H1 (cell line): ENCODE results near the gene NCOA5. TPM values are rescaled to one million over a fixed set of nuclear protein-coding genes. Genes with fewer than 3 reads are reported as not detected.

Source experiments
- CTCF ChIA-PET: fragments of 300-600 bp; sonication (Branson Sonifier 250); formaldehyde crosslinking; loops from one replicate; lab custom pipeline; 2021; ENCODE audit not compliant: partially characterized antibody; lab: Charles Lee
- POLR2A ChIA-PET: fragments of 300-600 bp; sonication (Branson Sonifier 250); formaldehyde crosslinking; loops from one replicate; lab custom pipeline; 2021; ENCODE audit warnings: inconsistent platforms; ENCODE audit not compliant: partially characterized antibody; lab: Charles Lee
- DNase-seq, 2 experiments: peaks; one replicate each; pipeline versions ENCODE4 v3.0.0 to v3.0.0-alpha.2; 2010 to 2022; ENCODE audit warnings: low spot score in 2 of 2, low read depth in 1 of 2, mixed read lengths in 1 of 2
- FAIRE-seq: peaks from 2 replicates; lab custom pipeline; 2011; peaks lifted over from hg19 to GRCh38; lab: Jason Lieb, UNC
- H2AFZ ChIP-seq: 2 replicates; pipeline ENCODE4 v1.8.1; 2012; ENCODE audit warnings: low read length, inconsistent platforms
- H2AK5ac ChIP-seq: 2 replicates; pipeline ENCODE4 v1.6.1; 2013; ENCODE audit warnings: low read depth, low read length
- H2BK120ac ChIP-seq: replicated peaks from 2 replicates; pipeline ENCODE3; 2013; ENCODE audit warnings: low read depth, low read length, inconsistent platforms
- H2BK12ac ChIP-seq: 2 replicates; pipeline ENCODE4 v1.6.1; 2013; ENCODE audit warnings: low read depth, low read length
- H2BK15ac ChIP-seq: 2 replicates; pipeline ENCODE4 v1.6.1; 2013; ENCODE audit warnings: low read length
- H2BK20ac ChIP-seq: 2 replicates; pipeline ENCODE4 v1.6.1; 2013; ENCODE audit warnings: low read length
- H2BK5ac ChIP-seq: 2 replicates; pipeline ENCODE4 v1.6.1; 2013; ENCODE audit warnings: low read depth, low read length
- H3K14ac ChIP-seq: 2 replicates; pipeline ENCODE4 v1.6.1; 2013; ENCODE audit warnings: inconsistent platforms; ENCODE audit not compliant: insufficient read length
- H3K18ac ChIP-seq: 2 replicates; pipeline ENCODE4 v1.6.1; 2013; ENCODE audit warnings: low read length; ENCODE audit errors: extremely low read depth
- H3K23ac ChIP-seq: 2 replicates; pipeline ENCODE4 v1.6.1; 2013; ENCODE audit warnings: inconsistent platforms; ENCODE audit not compliant: insufficient read length
- H3K23me2 ChIP-seq: 2 replicates; pipeline ENCODE4 v1.6.1; 2013; ENCODE audit warnings: low read depth, low read length
- H3K27ac ChIP-seq: 2 replicates; pipeline ENCODE4 v1.6.1; 2011; ENCODE audit warnings: low read depth, low read length, inconsistent platforms
- H3K27me3 ChIP-seq, 4 experiments: replicated peaks in 1 of 4; 1 replicate in 1 of 4; 2 replicates in 3 of 4; pipeline versions ENCODE4 v1.6.1 to v1.8.1; 2011 to 2013; ENCODE audit warnings: low read length in 3 of 4, mild to moderate bottlenecking in 3 of 4, inconsistent platforms in 2 of 4, mixed read lengths in 2 of 4, moderate library complexity in 1 of 4; ENCODE audit not compliant: control insufficient read depth in 3 of 4, insufficient read depth in 3 of 4; ENCODE audit errors: extremely low read depth in 1 of 4
- H3K36me3 ChIP-seq, 4 experiments: 2 replicates each; pipeline versions ENCODE4 v1.6.1 to v1.8.1; 2011 to 2013; ENCODE audit warnings: mild to moderate bottlenecking in 4 of 4, low read length in 3 of 4, moderate library complexity in 2 of 4, control low read depth in 1 of 4, inconsistent platforms in 1 of 4; ENCODE audit not compliant: insufficient read depth in 4 of 4, control insufficient read depth in 2 of 4
- H3K4ac ChIP-seq: replicated peaks from 2 replicates; pipeline ENCODE3; 2013; ENCODE audit warnings: low read length, low read depth, mixed read lengths, inconsistent platforms; ENCODE audit not compliant: insufficient read length
- H3K4me1 ChIP-seq, 4 experiments: replicated peaks in 1 of 4; 1 replicate in 1 of 4; 2 replicates in 3 of 4; pipeline versions ENCODE4 v1.6.1 to v1.8.1; 2011 to 2013; ENCODE audit warnings: low read length in 3 of 4, inconsistent platforms in 2 of 4, mixed read lengths in 1 of 4; ENCODE audit not compliant: insufficient read depth in 4 of 4, control insufficient read depth in 3 of 4
- H3K4me2 ChIP-seq, 2 experiments: 2 replicates each; pipeline versions ENCODE4 v1.6.1 to v1.8.1; 2011 to 2013; ENCODE audit warnings: low read depth in 2 of 2, low read length in 2 of 2, control low read depth in 1 of 2, inconsistent platforms in 1 of 2, mild to moderate bottlenecking in 1 of 2; ENCODE audit not compliant: insufficient read depth in 1 of 2
- H3K4me3 ChIP-seq, 4 experiments: fragments of 200-600, 300-600 bp in 1 of 4; sonication (generic), shearing (Covaris generic), sonication (Bioruptor Twin) in 1 of 4; 2 replicates each; pipeline versions ENCODE4 v1.5.1 to v1.8.1; 2011 to 2016; ENCODE audit warnings: low read length in 4 of 4, low read depth in 3 of 4, control low read depth in 2 of 4, inconsistent platforms in 2 of 4, mild to moderate bottlenecking in 2 of 4, mixed read lengths in 1 of 4, moderate library complexity in 1 of 4; ENCODE audit not compliant: insufficient read depth in 2 of 4; ENCODE audit errors: extremely low read depth in 1 of 4
- H3K56ac ChIP-seq: replicated peaks from 2 replicates; pipeline ENCODE3; 2013; ENCODE audit warnings: low read depth, mild to moderate bottlenecking, mixed read lengths, low read length, inconsistent platforms; ENCODE audit not compliant: insufficient read length
- H3K79me1 ChIP-seq: 2 replicates; pipeline ENCODE4 v1.6.1; 2013; ENCODE audit warnings: low read depth, low read length, control low read depth
- H3K79me2 ChIP-seq, 2 experiments: 2 replicates each; pipeline versions ENCODE4 v1.6.1 to v1.8.1; 2012 to 2013; ENCODE audit warnings: low read length in 2 of 2, mild to moderate bottlenecking in 2 of 2, inconsistent platforms in 1 of 2; ENCODE audit not compliant: insufficient read depth in 2 of 2, control insufficient read depth in 1 of 2
- H3K9ac ChIP-seq, 4 experiments: replicated peaks in 1 of 4; 1 replicate in 1 of 4; 2 replicates in 3 of 4; pipeline versions ENCODE4 v1.6.1 to v1.8.1; 2011 to 2013; ENCODE audit warnings: low read depth in 3 of 4, low read length in 3 of 4, control low read depth in 2 of 4, mild to moderate bottlenecking in 2 of 4, moderate library complexity in 2 of 4, inconsistent platforms in 1 of 4; ENCODE audit errors: extremely low read depth in 1 of 4
- H3K9me3 ChIP-seq, 2 experiments: 2 replicates each; pipeline versions ENCODE4 v1.6.1 to v1.8.1; 2012 to 2013; ENCODE audit warnings: mild to moderate bottlenecking in 2 of 2, moderate library complexity in 2 of 2, control low read depth in 1 of 2, inconsistent platforms in 1 of 2, low read depth in 1 of 2, low read length in 1 of 2, mixed read lengths in 1 of 2; ENCODE audit not compliant: insufficient read depth in 2 of 2
- H4K20me1 ChIP-seq, 2 experiments: replicated peaks in 1 of 2; 2 replicates each; pipeline versions ENCODE3 to v1.8.1; 2011 to 2013; ENCODE audit warnings: inconsistent platforms in 2 of 2, low read length in 2 of 2, mild to moderate bottlenecking in 1 of 2; ENCODE audit not compliant: insufficient read depth in 2 of 2, control insufficient read depth in 1 of 2
- H4K5ac ChIP-seq: 2 replicates; pipeline ENCODE4 v1.6.1; 2013; ENCODE audit warnings: low read length, low read depth, mixed read lengths, inconsistent platforms; ENCODE audit not compliant: insufficient read length
- H4K8ac ChIP-seq: 2 replicates; pipeline ENCODE4 v1.8.0; 2013; ENCODE audit warnings: mild to moderate bottlenecking, moderate library complexity, low read length, inconsistent platforms; ENCODE audit not compliant: insufficient read depth; ENCODE audit errors: extremely low read depth
- H4K91ac ChIP-seq: replicated peaks from 2 replicates; pipeline ENCODE3; 2013; ENCODE audit warnings: low read length, mixed read lengths, inconsistent platforms; ENCODE audit not compliant: insufficient read length
- TEAD4 ChIP-seq: IDR thresholded peaks from 2 replicates; pipeline ENCODE4 v1.6.1; 2012; ENCODE audit warnings: low read depth, low read length, inconsistent platforms, mixed read lengths
- WGBS, 2 experiments: shearing (Covaris generic) in 1 of 2; methylation state at CpG; one replicate each; pipeline versions ENCODE4 v1.1.6 to v1.1.7; 2013 to 2015; ENCODE audit warnings: low lambda C conversion rate in 2 of 2, mixed read lengths in 2 of 2, inconsistent platforms in 1 of 2, low coverage in 1 of 2, missing lambda C conversion rate in 1 of 2; ENCODE audit not compliant: insufficient replicate concordance in 2 of 2, insufficient coverage in 1 of 2, insufficient read length in 1 of 2; ENCODE audit errors: extremely low coverage in 1 of 2, missing lambda C conversion rate in 1 of 2; 5-methylcytosine and 5-hydroxymethylcytosine counted together
- polyA plus RNA-seq, 7 experiments: library from polyadenylated mRNA; depleted of rRNA in 3 of 7; stranded (reverse) in 5 of 7; unstranded in 2 of 7; fragments of >200 nt in 5 of 7; fragments of 200-250 nt in 2 of 7; gene quantifications; 1 replicate in 5 of 7; 2 replicates in 1 of 7; 4 replicates in 1 of 7; pipeline versions ENCODE4 v1.2.1 to v1.2.3, GENCODE V29; 2011 to 2013; ENCODE audit warnings: missing spikeins in 2 of 7, mixed read lengths in 2 of 7
- total RNA-seq: library from RNA; stranded (reverse); fragmentation: NEBNext Ultra II Directional; extraction: Animal tissue kit (Norgen Biotek cat#: 25700); gene quantifications from 2 replicates; pipeline ENCODE4 v1.2.1, GENCODE V29; 2021

Gene NCOA5
- total and polyA plus RNA-seq, 2 of the 8 experiments (the other 6 are each of a cell fraction or from before 2014, with no cell fraction given), result 20.4 to 29.0 TPM

DNA sequence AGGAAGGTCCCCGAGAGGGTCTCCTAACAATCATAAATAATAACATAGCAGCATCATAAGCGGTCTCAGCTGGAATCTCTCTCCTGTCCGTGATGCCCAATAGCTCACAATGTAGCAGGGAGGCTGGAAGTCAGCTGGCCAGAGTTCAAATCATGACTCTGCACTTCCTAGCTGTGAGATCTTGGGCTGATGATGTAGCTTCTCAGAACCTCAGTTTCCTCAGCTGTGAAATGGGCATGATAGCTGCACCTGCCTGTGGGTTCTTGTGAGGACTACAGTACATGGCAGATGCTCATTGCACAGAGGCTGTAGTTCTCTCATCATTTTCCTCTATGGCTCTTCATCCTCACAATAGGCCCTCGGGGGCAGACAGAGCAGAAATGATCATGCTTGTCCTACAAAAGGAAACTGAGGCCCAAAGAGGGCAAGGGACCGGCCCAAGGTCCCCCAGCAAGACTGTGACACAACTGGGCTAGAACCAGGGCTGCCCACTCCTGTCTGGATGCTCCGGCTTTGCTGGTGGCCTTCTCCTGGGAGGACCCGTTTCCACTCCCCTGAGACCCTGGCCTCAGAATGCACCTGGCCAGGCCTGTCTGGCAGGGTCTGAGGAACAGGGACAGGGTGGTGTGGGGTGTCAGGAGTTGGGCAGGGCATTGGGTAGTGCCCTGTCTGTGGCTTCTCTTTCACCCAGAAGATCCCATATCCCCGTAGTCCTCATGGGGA, 43.0 kb downstream of the NCOA5 start:
- no peak overlapping the region for H2BK20ac ChIP-seq
- FAIRE-seq, result no peak

More for the DNA sequence above, 43.0 kb downstream of the NCOA5 start:
- Histone ChIP-seq H3K56ac (no peak overlapping the region), H3K79me2 (no peaks in the 10 kb centered on the region), H4K20me1 (no peaks in the 10 kb centered on the region), H2BK5ac (no peak overlapping the region), H3K9me3 (no peaks in the 10 kb centered on the region), H2BK120ac (no peak overlapping the region), H2AK5ac (no peak overlapping the region), H3K23ac (no peak overlapping the region), H2BK15ac (0 out of 2 replicates have a peak overlapping the region, but pooled peaks have one; percentile 29), H3K9ac (no peak overlapping the region), H3K27ac (no peak overlapping the region), H3K79me1 (no peaks in the 10 kb centered on the region), H3K4me3 (no peak overlapping the region), H4K91ac (no peak overlapping the region), H3K4me1 (0 out of 7 replicates have a peak, but pooled peaks cover 0 to 3% (median 0%) of the 10 kb centered on the region in 4 experiments), H3K23me2 (no peaks in the 10 kb centered on the region), H2AFZ (no peak overlapping the region), H3K36me3 (no peaks in the 10 kb centered on the region), H4K8ac (no peak overlapping the region), H4K5ac (no peak overlapping the region), H3K4me2 (no peak overlapping the region), H3K18ac (no peak overlapping the region), H3K27me3 (peaks cover 0 to 2% (median 0%) of the 10 kb centered on the region in 4 experiments; a peak in 3 of 7 replicates), H2BK12ac (no peak overlapping the region), H3K14ac (no peak overlapping the region), H3K4ac (no peak overlapping the region)
- WGBS, 2 experiments, result 78% methylated on average over 7 of the region's 8 CpGs; no CpG with 5 or more reads in 1 of the 2 experiments
- ChIA-PET POLR2A (no interaction called here), CTCF (interaction anchor here (0.7 to 1.5 kb wide), 2 partner anchors 24 to 42 kb away, joined by 3 read pairs; no protein-coding TSS in a partner anchor)
- no peak for TF ChIP-seq TEAD4
- DNase-seq, result no peak
